WTC11 (cell line): Measurements from ENCODE around the gene KCNIP4. TPM values are rescaled to one million over a fixed set of nuclear protein-coding genes. Genes with fewer than 3 reads are reported as not detected.

Experiments used
- ATAC-seq: fragments of 200-7000 bp; cut with Tn5 transposase; 2 replicates; pipeline ENCODE4 v1.10.0; 2021; ENCODE audit warnings: mild to moderate bottlenecking, moderate library complexity
- CTCF ChIA-PET: fragments of 300-600 bp; sonication (Branson Sonifier 250); formaldehyde crosslinking; loops from one replicate; lab custom pipeline; 2021; ENCODE audit warnings: antibody characterized with exemption; lab: Charles Lee
- POLR2A ChIA-PET: fragments of 350-600 bp; sonication (Branson Sonifier 250); formaldehyde crosslinking; loops from one replicate; lab custom pipeline; 2021; ENCODE audit warnings: antibody characterized with exemption; lab: Charles Lee
- DNase-seq: peaks from one replicate; pipeline ENCODE4 v3.0.0; 2021; ENCODE audit warnings: low spot score
- H3K27ac Mint-ChIP-seq: 2 replicates; pipeline ENCODE4 v1.8.0; 2021; ENCODE audit warnings: mixed read lengths
- H3K27me3 Mint-ChIP-seq: 2 replicates; pipeline ENCODE4 v1.8.0; 2021; ENCODE audit warnings: low read depth, mild to moderate bottlenecking, moderate library complexity, mixed read lengths
- H3K36me3 Mint-ChIP-seq: 2 replicates; pipeline ENCODE4 v1.8.0; 2021; ENCODE audit warnings: mixed read lengths
- H3K4me1 Mint-ChIP-seq: 2 replicates; pipeline ENCODE4 v1.8.0; 2022; ENCODE audit warnings: mixed read lengths
- H3K4me3 Mint-ChIP-seq: 2 replicates; pipeline ENCODE4 v1.8.0; 2021; ENCODE audit warnings: mild to moderate bottlenecking, moderate library complexity, mixed read lengths
- H3K9me3 Mint-ChIP-seq: 2 replicates; pipeline ENCODE4 v1.8.0; 2021; ENCODE audit warnings: mixed read lengths
- ELF4 ChIP-seq: sonication (generic); formaldehyde crosslinking; IDR thresholded peaks from 2 replicates; pipeline ENCODE4 v1.8.1; 2022; ENCODE audit warnings: low read depth, mild to moderate bottlenecking, moderate library complexity, missing genetic modification reagents
- FOXK1 ChIP-seq: sonication (generic); formaldehyde crosslinking; IDR thresholded peaks from 2 replicates; pipeline ENCODE4 v1.8.0; 2022; ENCODE audit warnings: mild to moderate bottlenecking, moderate library complexity, missing genetic modification reagents
- FOXP1 ChIP-seq: sonication (generic); formaldehyde crosslinking; IDR thresholded peaks from 2 replicates; pipeline ENCODE4 v1.8.0; 2022; ENCODE audit warnings: missing genetic modification reagents, mild to moderate bottlenecking, moderate library complexity, borderline replicate concordance
- IRF1 ChIP-seq: sonication (generic); formaldehyde crosslinking; IDR thresholded peaks from 2 replicates; pipeline ENCODE4 v1.8.0; 2023; ENCODE audit warnings: missing genetic modification reagents
- JUN ChIP-seq: sonication (generic); formaldehyde crosslinking; IDR thresholded peaks from 2 replicates; pipeline ENCODE4 v1.8.0; 2023; ENCODE audit warnings: mild to moderate bottlenecking, missing genetic modification reagents
- NR1H2 ChIP-seq: sonication (generic); formaldehyde crosslinking; IDR thresholded peaks from 2 replicates; pipeline ENCODE4 v1.9.0; 2021; ENCODE audit warnings: mild to moderate bottlenecking, moderate library complexity, missing genetic modification reagents
- PRRX2 ChIP-seq: fragments of 250-450 bp; sonication (Bioruptor Pico); IDR thresholded peaks from 2 replicates; pipeline ENCODE4 v1.8.0; 2021; ENCODE audit warnings: mild to moderate bottlenecking
- SOX15 ChIP-seq: fragments of 250-450 bp; sonication (Bioruptor Pico); IDR thresholded peaks from 2 replicates; pipeline ENCODE4 v1.9.0; 2021; ENCODE audit warnings: mild to moderate bottlenecking
- STAT6 ChIP-seq: sonication (generic); formaldehyde crosslinking; conservative IDR thresholded peaks from 2 replicates; pipeline ENCODE4 v1.8.1; 2023; ENCODE audit warnings: mild to moderate bottlenecking, low read depth, missing genetic modification reagents, moderate library complexity
- TEAD1 ChIP-seq: sonication (generic); formaldehyde crosslinking; IDR thresholded peaks from 2 replicates; pipeline ENCODE4 v1.8.0; 2022; ENCODE audit warnings: mild to moderate bottlenecking, missing genetic modification reagents
- TEAD4 ChIP-seq: sonication (generic); formaldehyde crosslinking; IDR thresholded peaks from 2 replicates; pipeline ENCODE4 v1.8.0; 2022; ENCODE audit warnings: mild to moderate bottlenecking, missing genetic modification reagents
- TP53 ChIP-seq: sonication (generic); formaldehyde crosslinking; IDR thresholded peaks from 2 replicates; pipeline ENCODE4 v1.8.1; 2023; ENCODE audit warnings: mild to moderate bottlenecking, missing genetic modification reagents
- ZNF138 ChIP-seq: sonication (generic); formaldehyde crosslinking; conservative IDR thresholded peaks from 2 replicates; pipeline ENCODE4 v1.8.1; 2022; ENCODE audit warnings: mild to moderate bottlenecking, moderate library complexity, missing genetic modification reagents
- ZNF281 ChIP-seq: sonication (generic); formaldehyde crosslinking; IDR thresholded peaks from 2 replicates; pipeline ENCODE4 v1.8.0; 2023; ENCODE audit warnings: mild to moderate bottlenecking, missing genetic modification reagents
- ZNF416 ChIP-seq: fragments of 250-450 bp; sonication (Bioruptor Pico); IDR thresholded peaks from 2 replicates; pipeline ENCODE4 v1.9.0; 2021; ENCODE audit warnings: mild to moderate bottlenecking, inconsistent platforms
- ZNF423 ChIP-seq: fragments of 250-450 bp; sonication (Bioruptor Pico); IDR thresholded peaks from 2 replicates; pipeline ENCODE4 v2.1.2; 2022; ENCODE audit warnings: mild to moderate bottlenecking, moderate library complexity
- ZNF512 ChIP-seq: sonication (generic); formaldehyde crosslinking; IDR thresholded peaks from 2 replicates; pipeline ENCODE4 v1.8.1; 2022; ENCODE audit warnings: missing genetic modification reagents, borderline replicate concordance
- ZSCAN18 ChIP-seq: fragments of 250-450 bp; sonication (Bioruptor Pico); IDR thresholded peaks from 2 replicates; pipeline ENCODE4 v2.1.2; 2022; ENCODE audit warnings: mild to moderate bottlenecking, moderate library complexity
- total RNA-seq: library from RNA; stranded (reverse); gene quantifications from 3 replicates; pipeline ENCODE4 v1.2.3, GENCODE V29; 2021
- TF ChIP-seq, protein P1 (sequence below): sonication (generic); formaldehyde crosslinking; IDR thresholded peaks from 2 replicates; pipeline ENCODE4 v1.8.1; 2023; ENCODE audit warnings: mild to moderate bottlenecking, moderate library complexity, missing genetic modification reagents
- TF ChIP-seq, protein P2 (sequence below): fragments of 250-450 bp; sonication (Bioruptor Pico); IDR thresholded peaks from 2 replicates; pipeline ENCODE4 v1.9.0; 2021; ENCODE audit warnings: mild to moderate bottlenecking
- TF ChIP-seq, protein P3 (sequence below): sonication (generic); formaldehyde crosslinking; IDR thresholded peaks from 2 replicates; pipeline ENCODE4 v1.8.1; 2022; ENCODE audit warnings: low read depth, mild to moderate bottlenecking, moderate library complexity, missing genetic modification reagents, borderline replicate concordance
- TF ChIP-seq, protein P4 (sequence below): sonication (generic); formaldehyde crosslinking; IDR thresholded peaks from 2 replicates; pipeline ENCODE4 v1.8.1; 2023; ENCODE audit warnings: mild to moderate bottlenecking, missing genetic modification reagents

Gene KCNIP4
- total RNA-seq, 1 experiment from 2014 or later = not detected

DNA sequence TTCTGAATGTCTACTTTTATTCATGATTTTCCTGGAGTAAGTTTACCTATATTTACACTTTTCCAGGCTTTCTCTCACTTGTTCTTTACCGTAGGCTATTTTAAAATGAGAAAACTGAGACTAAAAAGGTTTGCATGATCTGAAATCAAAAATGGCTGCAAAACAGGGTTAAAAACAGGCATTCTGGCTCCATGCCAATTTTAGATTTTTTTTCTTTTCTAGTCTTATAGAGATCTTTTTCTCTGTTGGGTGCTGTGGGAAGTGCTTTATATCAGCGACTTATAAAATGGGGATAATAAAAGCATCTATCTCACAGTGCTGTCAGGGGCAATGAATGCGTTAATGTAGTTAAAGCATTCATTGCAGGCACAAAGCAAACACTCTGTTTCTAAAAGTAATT is 953.6 kb downstream of the KCNIP4 start:
- H3K36me3 Mint-ChIP-seq = no peaks in the 10 kb centered on the region
- H3K4me1 Mint-ChIP-seq = no peaks in the 10 kb centered on the region
- DNase-seq = no peak
- POLR2A ChIA-PET = no interaction called here
- no peaks in the 10 kb centered on the region for H3K27me3 Mint-ChIP-seq
- H3K4me3 Mint-ChIP-seq = no peak overlapping the region
- H3K9me3 Mint-ChIP-seq = peaks cover 27% of the 10 kb centered on the region
- CTCF ChIA-PET = no interaction called here
- TF ChIP-seq ZNF416 (CRISPR knock-in tag) = no peak
- TF ChIP-seq JUN (CRISPR knock-in tag) = no peak
- TF ChIP-seq TEAD4 (CRISPR knock-in tag) = no peak
- TF ChIP-seq, protein P1, sequence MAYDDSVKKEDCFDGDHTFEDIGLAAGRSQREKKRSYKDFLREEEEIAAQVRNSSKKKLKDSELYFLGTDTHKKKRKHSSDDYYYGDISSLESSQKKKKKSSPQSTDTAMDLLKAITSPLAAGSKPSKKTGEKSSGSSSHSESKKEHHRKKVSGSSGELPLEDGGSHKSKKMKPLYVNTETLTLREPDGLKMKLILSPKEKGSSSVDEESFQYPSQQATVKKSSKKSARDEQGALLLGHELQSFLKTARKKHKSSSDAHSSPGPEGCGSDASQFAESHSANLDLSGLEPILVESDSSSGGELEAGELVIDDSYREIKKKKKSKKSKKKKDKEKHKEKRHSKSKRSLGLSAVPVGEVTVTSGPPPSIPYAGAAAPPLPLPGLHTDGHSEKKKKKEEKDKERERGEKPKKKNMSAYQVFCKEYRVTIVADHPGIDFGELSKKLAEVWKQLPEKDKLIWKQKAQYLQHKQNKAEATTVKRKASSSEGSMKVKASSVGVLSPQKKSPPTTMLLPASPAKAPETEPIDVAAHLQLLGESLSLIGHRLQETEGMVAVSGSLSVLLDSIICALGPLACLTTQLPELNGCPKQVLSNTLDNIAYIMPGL = no peak
- TF ChIP-seq ZNF138 = no peak
- no peak for TF ChIP-seq ZNF423
- TF ChIP-seq FOXK1 (CRISPR knock-in tag) = no peak
- TF ChIP-seq TP53 (CRISPR knock-in tag) = no peak
- no peak for TF ChIP-seq FOXP1
- TF ChIP-seq ELF4 (CRISPR knock-in tag) = no peak
- TF ChIP-seq ZSCAN18 (CRISPR knock-in tag) = no peak
- no peak for TF ChIP-seq ZNF281 (CRISPR knock-in tag)
- TF ChIP-seq, protein P2, sequence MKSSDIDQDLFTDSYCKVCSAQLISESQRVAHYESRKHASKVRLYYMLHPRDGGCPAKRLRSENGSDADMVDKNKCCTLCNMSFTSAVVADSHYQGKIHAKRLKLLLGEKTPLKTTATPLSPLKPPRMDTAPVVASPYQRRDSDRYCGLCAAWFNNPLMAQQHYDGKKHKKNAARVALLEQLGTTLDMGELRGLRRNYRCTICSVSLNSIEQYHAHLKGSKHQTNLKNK = no peak
- TF ChIP-seq, protein P3, sequence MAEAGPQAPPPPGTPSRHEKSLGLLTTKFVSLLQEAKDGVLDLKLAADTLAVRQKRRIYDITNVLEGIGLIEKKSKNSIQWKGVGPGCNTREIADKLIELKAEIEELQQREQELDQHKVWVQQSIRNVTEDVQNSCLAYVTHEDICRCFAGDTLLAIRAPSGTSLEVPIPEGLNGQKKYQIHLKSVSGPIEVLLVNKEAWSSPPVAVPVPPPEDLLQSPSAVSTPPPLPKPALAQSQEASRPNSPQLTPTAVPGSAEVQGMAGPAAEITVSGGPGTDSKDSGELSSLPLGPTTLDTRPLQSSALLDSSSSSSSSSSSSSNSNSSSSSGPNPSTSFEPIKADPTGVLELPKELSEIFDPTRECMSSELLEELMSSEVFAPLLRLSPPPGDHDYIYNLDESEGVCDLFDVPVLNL = no peak
- no peak for TF ChIP-seq TEAD1 (CRISPR knock-in tag)
- TF ChIP-seq NR1H2 (CRISPR knock-in tag) = no peak
- TF ChIP-seq SOX15 (CRISPR knock-in tag) = no peak
- no peak for TF ChIP-seq ZNF512 (CRISPR knock-in tag)
- no peak overlapping the region for H3K27ac Mint-ChIP-seq
- no peak for ATAC-seq

- CTCF ChIA-PET = no interaction called here
- no peaks in the 10 kb centered on the region for H3K27me3 Mint-ChIP-seq
- no peak for TF ChIP-seq PRRX2 (CRISPR knock-in tag)
- no peak for TF ChIP-seq IRF1 (CRISPR knock-in tag)
- no peak for TF ChIP-seq ELF4 (CRISPR knock-in tag)
- TF ChIP-seq STAT6 = no peak
- no peak for TF ChIP-seq NR1H2 (CRISPR knock-in tag)
- TF ChIP-seq, protein P4, sequence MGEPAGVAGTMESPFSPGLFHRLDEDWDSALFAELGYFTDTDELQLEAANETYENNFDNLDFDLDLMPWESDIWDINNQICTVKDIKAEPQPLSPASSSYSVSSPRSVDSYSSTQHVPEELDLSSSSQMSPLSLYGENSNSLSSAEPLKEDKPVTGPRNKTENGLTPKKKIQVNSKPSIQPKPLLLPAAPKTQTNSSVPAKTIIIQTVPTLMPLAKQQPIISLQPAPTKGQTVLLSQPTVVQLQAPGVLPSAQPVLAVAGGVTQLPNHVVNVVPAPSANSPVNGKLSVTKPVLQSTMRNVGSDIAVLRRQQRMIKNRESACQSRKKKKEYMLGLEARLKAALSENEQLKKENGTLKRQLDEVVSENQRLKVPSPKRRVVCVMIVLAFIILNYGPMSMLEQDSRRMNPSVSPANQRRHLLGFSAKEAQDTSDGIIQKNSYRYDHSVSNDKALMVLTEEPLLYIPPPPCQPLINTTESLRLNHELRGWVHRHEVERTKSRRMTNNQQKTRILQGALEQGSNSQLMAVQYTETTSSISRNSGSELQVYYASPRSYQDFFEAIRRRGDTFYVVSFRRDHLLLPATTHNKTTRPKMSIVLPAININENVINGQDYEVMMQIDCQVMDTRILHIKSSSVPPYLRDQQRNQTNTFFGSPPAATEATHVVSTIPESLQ (CRISPR knock-in tag) = no peak
Measured at GRCh38 chr4:20992002-20992401, 956.6 kb downstream of the KCNIP4 start.

More at GRCh38 chr4:20992002-20992401, 956.6 kb downstream of the KCNIP4 start:
- ATAC-seq (no peak), DNase-seq (no peak)
- Mint-ChIP-seq H3K27ac (no peak overlapping the region), H3K9me3 (peaks cover 27% of the 10 kb centered on the region), H3K4me1 (peaks cover 8% of the 10 kb centered on the region), H3K4me3 (no peak overlapping the region), H3K36me3 (no peaks in the 10 kb centered on the region)
- POLR2A ChIA-PET = no interaction called here
